Transverse colon (tissue), 4 donors: ENCODE measurements around the gene SPATA2L.

Source experiments
- EP300 ChIP-seq: sonication (generic); formaldehyde crosslinking; IDR thresholded peaks from one replicate; pipeline ENCODE4 v1.6.1; 2017; ENCODE audit warnings: antibody characterized with exemption, low read depth
- POLR2A ChIP-seq: fragments of 450-650 bp; IDR thresholded peaks from one replicate; pipeline ENCODE4 v1.6.1; 2016; ENCODE audit warnings: antibody characterized with exemption, mild to moderate bottlenecking, moderate library complexity
- POLR2AphosphoS5 ChIP-seq, 3 donors: sonication (generic); formaldehyde crosslinking; IDR thresholded peaks; one replicate each; pipeline ENCODE4 v1.6.1; 2016; ENCODE audit warnings: antibody characterized with exemption in 3 of 3
- TF ChIP-seq, protein P1 (sequence below), 5 experiments: fragments of 200-600 bp in 3 of 5; fragments of 450-650 bp in 2 of 5; sonication (generic) in 3 of 5; IDR thresholded peaks; 1 replicate in 2 of 5; 2 replicates in 3 of 5; pipeline ENCODE4 v1.5.1; 2016 to 2017; ENCODE audit warnings: antibody characterized with exemption in 5 of 5, inconsistent platforms in 3 of 5, mild to moderate bottlenecking in 2 of 5, moderate library complexity in 1 of 5

DNA sequence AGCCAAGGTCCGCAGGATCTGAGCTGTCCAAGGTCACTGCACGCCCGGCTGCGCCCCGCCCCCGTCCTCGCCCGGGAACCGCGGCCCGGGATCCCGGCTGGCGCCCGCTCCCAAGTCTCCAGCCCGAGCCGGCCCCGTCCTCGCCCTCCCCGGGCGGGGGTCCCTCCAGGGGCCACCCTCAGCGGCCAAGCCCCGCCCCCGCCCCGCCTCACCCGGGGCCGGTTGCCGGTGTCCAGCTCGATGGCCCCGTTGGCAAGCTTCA is 19.0 kb upstream of the SPATA2L start:
- TF ChIP-seq, protein P1, sequence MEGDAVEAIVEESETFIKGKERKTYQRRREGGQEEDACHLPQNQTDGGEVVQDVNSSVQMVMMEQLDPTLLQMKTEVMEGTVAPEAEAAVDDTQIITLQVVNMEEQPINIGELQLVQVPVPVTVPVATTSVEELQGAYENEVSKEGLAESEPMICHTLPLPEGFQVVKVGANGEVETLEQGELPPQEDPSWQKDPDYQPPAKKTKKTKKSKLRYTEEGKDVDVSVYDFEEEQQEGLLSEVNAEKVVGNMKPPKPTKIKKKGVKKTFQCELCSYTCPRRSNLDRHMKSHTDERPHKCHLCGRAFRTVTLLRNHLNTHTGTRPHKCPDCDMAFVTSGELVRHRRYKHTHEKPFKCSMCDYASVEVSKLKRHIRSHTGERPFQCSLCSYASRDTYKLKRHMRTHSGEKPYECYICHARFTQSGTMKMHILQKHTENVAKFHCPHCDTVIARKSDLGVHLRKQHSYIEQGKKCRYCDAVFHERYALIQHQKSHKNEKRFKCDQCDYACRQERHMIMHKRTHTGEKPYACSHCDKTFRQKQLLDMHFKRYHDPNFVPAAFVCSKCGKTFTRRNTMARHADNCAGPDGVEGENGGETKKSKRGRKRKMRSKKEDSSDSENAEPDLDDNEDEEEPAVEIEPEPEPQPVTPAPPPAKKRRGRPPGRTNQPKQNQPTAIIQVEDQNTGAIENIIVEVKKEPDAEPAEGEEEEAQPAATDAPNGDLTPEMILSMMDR (IDR thresholded peaks at IDR 0.05), result no peak
- TF ChIP-seq POLR2A (no peak), POLR2AphosphoS5 (IDR thresholded peaks at IDR 0.05) (no peak), EP300 (no peak)
